Kidney epithelial cell (primary cell): ENCODE results near the gene SLC25A45. TPM values are rescaled to one million over a fixed set of nuclear protein-coding genes. Genes with fewer than 3 reads are reported as not detected.
"Not testable (repeated sequence)": the region's sequence is repeated elsewhere in the genome, so short reads cannot be mapped to it uniquely, and the experiment has no call there.

Source experiments
- DNase-seq: peaks from one replicate; pipeline ENCODE4 v3.0.0-alpha.2; 2010; ENCODE audit warnings: low read depth
- H3K27me3 ChIP-seq: 2 replicates; pipeline ENCODE4 v1.6.0; 2011; ENCODE audit warnings: low read length; ENCODE audit not compliant: control insufficient read depth, insufficient read depth
- H3K36me3 ChIP-seq: 2 replicates; pipeline ENCODE4 v1.5.1; 2011; ENCODE audit warnings: low read length; ENCODE audit not compliant: control insufficient read depth, insufficient read depth
- H3K4me3 ChIP-seq: 2 replicates; pipeline ENCODE4 v1.5.1; 2011; ENCODE audit warnings: low read depth, mild to moderate bottlenecking, control low read depth, low read length
- total RNA-seq: library from RNA; depleted of rRNA; stranded (reverse); fragments of >200 nt; gene quantifications from 2 replicates; pipeline ENCODE4 v1.2.3, GENCODE V29; 2015
- TF ChIP-seq, protein P1 (sequence below): IDR thresholded peaks from 2 replicates; pipeline ENCODE4 v1.5.1; 2011; ENCODE audit warnings: mild to moderate bottlenecking, moderate library complexity, low read length, control low read depth, inconsistent platforms; ENCODE audit not compliant: insufficient read depth, poor library complexity, severe bottlenecking

Gene SLC25A45
- total RNA-seq, 1 donor from 2014 or later: 0.29 TPM

GRCh38 chr11:65352783-65353182, 29.7 kb downstream of the SLC25A45 start:
- TF ChIP-seq, protein P1, sequence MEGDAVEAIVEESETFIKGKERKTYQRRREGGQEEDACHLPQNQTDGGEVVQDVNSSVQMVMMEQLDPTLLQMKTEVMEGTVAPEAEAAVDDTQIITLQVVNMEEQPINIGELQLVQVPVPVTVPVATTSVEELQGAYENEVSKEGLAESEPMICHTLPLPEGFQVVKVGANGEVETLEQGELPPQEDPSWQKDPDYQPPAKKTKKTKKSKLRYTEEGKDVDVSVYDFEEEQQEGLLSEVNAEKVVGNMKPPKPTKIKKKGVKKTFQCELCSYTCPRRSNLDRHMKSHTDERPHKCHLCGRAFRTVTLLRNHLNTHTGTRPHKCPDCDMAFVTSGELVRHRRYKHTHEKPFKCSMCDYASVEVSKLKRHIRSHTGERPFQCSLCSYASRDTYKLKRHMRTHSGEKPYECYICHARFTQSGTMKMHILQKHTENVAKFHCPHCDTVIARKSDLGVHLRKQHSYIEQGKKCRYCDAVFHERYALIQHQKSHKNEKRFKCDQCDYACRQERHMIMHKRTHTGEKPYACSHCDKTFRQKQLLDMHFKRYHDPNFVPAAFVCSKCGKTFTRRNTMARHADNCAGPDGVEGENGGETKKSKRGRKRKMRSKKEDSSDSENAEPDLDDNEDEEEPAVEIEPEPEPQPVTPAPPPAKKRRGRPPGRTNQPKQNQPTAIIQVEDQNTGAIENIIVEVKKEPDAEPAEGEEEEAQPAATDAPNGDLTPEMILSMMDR: peak; percentile 34
- Histone ChIP-seq H3K36me3 (peaks cover 5% of the 10 kb centered on the region), H3K27me3 (peaks cover 16% of the 10 kb centered on the region), H3K4me3 (no peak overlapping the region)
- DNase-seq: no peak

DNA sequence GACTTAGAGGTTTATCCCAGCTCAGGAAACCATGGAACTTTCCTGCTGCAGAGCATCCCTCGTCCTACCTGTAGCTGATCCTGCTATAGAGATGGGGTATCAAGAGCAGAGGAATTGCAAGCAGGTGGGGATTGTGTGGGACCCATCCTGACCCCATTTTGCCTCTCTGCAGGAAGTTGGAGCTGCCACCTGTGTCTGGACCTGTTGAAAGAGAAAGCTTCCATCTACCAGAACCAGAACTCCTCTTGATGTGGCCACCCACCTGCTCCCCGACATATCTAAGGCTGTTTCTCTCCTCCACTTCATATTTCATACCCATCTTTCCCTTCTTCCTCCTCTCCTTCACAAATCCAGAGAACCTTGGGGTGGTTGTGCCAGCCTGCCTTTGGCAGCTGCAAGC, 30.9 kb downstream of the SLC25A45 start:
- Histone ChIP-seq H3K27me3 (peaks cover 11% of the 10 kb centered on the region), H3K4me3 (no peak overlapping the region), H3K36me3 (peaks cover 5% of the 10 kb centered on the region)
- TF ChIP-seq, protein P1: no peak
- no peak for DNase-seq

DNA sequence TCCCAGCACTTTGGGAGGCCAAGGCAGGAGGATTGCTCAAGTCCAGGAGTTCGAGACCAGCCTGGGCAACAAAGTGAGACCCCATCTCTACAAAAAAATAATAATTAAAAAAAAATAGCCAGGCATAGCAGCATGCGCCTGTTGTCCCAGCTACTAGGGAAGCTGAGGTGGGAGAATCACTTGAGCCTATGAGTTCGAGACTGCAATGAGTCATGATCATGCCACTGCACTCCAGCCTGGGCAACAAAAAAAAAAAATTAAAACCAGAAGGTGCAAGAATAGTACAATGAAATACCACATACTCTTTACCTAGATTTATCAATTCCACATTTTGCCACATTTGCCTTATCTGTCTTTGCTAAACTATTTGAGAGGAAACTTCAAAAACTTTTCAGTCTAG, 40.6 kb downstream of the SLC25A45 start:
- no peak for DNase-seq
- H3K4me3 ChIP-seq: no peak overlapping the region
- TF ChIP-seq, protein P1: no peak
- peaks cover 6% of the 10 kb centered on the region for H3K36me3 ChIP-seq
- no peaks in the 10 kb centered on the region for H3K27me3 ChIP-seq

DNA sequence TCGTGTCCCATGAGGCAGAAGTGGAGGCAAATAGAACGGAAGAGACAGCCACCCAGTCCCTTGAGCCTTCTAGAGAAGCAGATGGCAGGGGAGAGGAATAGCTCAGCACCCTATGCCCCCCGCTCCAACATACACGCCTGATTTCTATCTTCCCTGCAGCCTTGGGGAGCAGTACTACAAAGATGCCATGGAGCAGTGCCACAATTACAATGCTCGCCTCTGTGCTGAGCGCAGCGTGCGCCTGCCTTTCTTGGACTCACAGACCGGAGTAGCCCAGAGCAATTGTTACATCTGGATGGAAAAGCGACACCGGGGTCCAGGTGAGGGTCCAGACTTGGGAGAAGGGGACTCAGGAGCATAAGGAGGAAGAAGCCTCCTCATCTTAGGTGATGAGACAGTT, 42.2 kb downstream of the SLC25A45 start:
- Histone ChIP-seq H3K36me3 (peaks cover 2% of the 10 kb centered on the region), H3K27me3 (no peaks in the 10 kb centered on the region), H3K4me3 (no peak overlapping the region)

DNA sequence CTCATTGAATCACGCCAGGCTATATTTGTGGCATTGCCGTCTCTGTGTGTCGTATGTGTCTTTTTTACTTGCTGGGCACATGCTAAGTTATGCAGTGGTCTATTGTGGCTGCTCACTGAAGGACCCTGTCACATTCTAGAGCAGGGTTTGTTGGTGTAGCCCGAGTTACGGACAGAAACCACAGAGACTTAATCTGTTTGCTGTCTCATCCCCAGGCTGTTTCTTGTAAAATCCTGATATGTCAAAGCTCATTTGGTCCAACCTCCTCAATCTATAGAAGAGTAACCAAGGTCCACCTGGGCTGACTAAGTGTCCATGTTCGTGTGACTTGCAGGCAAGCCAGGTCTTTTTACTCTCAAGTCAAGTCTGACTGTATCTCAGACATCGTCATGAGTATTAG, 43.8 kb downstream of the SLC25A45 start:
- H3K4me3 ChIP-seq: no peak overlapping the region
- H3K27me3 ChIP-seq: no peaks in the 10 kb centered on the region
- no peak for DNase-seq
- TF ChIP-seq, protein P1: no peak
- H3K36me3 ChIP-seq: peaks cover 1% of the 10 kb centered on the region

More for the DNA sequence above, 42.2 kb downstream of the SLC25A45 start:
- TF ChIP-seq, protein P1: no peak
- DNase-seq: no peak

DNA sequence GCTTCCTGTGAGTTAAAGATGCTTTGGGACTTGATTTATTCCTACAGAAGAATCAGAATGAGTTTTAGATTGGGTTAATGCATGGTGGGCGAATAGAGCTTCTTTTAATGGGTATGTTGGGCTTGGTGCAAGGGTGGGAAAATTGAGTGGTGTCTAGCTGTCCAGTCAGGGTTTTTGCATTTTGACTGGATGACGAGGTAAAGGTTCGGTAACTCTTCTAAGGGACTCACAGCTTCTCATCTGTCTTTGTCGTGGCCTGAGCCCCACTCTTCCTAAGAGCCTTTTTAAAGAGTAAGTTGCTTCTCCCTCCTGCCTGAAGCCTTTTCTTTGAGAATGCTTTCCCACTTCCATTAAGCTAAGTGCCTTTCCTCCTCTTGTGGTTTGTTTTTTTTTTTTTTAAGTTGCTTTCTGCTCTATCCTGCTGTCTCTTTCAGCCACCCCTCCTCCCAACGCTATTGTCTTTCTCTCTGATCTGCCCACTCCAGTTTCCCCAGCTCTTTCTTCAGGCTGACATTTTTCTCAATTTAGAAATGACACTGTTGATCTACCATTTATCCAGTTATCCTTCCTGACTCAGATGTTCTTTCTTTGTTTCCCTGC, 47.6 kb downstream of the SLC25A45 start:
- Histone ChIP-seq H3K36me3 (no peaks in the 10 kb centered on the region), H3K27me3 (no peaks in the 10 kb centered on the region), H3K4me3 (peak overlapping the region; percentile 80)
- no peak for DNase-seq
- TF ChIP-seq, protein P1: no peak

DNA sequence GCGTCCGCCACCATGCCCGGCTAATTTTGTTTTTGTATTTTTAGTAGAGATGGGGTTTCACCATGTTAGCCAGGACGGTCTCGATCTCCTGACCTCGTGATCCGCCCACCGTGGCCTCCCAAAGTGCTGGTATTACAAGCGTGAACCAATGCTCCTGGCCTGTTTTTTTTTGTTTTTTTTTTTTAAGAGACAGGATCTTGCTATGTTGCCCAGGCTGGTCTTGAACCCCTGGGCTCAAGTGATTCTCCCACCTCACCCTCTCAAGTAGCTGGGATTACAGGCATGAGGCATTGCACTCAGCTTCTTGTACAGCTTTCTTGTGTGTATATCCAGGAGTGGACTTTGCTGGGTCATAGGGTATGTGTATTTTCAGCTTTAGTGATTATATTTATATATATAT, 49.9 kb downstream of the SLC25A45 start:
- not testable (repeated sequence) for H3K4me3 ChIP-seq, DNase-seq, H3K27me3 ChIP-seq, H3K36me3 ChIP-seq
